Measurements from ENCODE around the gene RASA4B.
"Not testable (repeated sequence)": the region's sequence is repeated elsewhere in the genome, so short reads cannot be mapped to it uniquely, and the experiment has no call there.

Gene RASA4B

GRCh38 chr7:102517550-102518147 is at the start of gene RASA4B:
TSS of gene RASA4B (minus strand) at chr7:102517777. CDS start at chr7:102517710, 67 bp downstream.
- DNase-seq (ENCODE audit: low read depth), result not testable (repeated sequence)

GRCh38 chr7:102550808-102551422 is 33.3 kb upstream of the RASA4B start, which contains the start of gene SPDYE2:
TSS of gene SPDYE2 (plus strand) at chr7:102551226. CDS start at chr7:102553256, 2,030 bp downstream.
- not testable (repeated sequence) for DNase-seq (ENCODE audit: low read depth)

GRCh38 chr7:102546353-102546752 is 28.8 kb upstream of the RASA4B start:
- DNase-seq (ENCODE audit: low read depth), result not testable (repeated sequence)

- not testable (repeated sequence) for DNase-seq (ENCODE audit: low read depth)
Observed at GRCh38 chr7:102545288-102545687, 27.7 kb upstream of the RASA4B start.

GRCh38 chr7:102544372-102544771 is 26.8 kb upstream of the RASA4B start:
- DNase-seq (ENCODE audit: low read depth), result not testable (repeated sequence)

GRCh38 chr7:102543596-102543995 is 26.0 kb upstream of the RASA4B start, which contains the start of gene UPK3BL2:
TSS of gene UPK3BL2 (minus strand) at chr7:102543696. CDS start at chr7:102543636, 60 bp downstream.
- DNase-seq (ENCODE audit: low read depth), result not testable (repeated sequence)

- not testable (repeated sequence) for DNase-seq (ENCODE audit: low read depth)
Observed at GRCh38 chr7:102542771-102543170, 25.2 kb upstream of the RASA4B start.

GRCh38 chr7:102542083-102542482 is 24.5 kb upstream of the RASA4B start:
- DNase-seq (ENCODE audit: low read depth), result not testable (repeated sequence)

- not testable (repeated sequence) for DNase-seq (ENCODE audit: low read depth)
Observed at GRCh38 chr7:102540604-102541003, 23.0 kb upstream of the RASA4B start.

GRCh38 chr7:102535062-102535615 is 17.6 kb upstream of the RASA4B start:
- DNase-seq (ENCODE audit: low read depth), result not testable (repeated sequence)

- DNase-seq (ENCODE audit: low read depth), result not testable (repeated sequence)
Observed at GRCh38 chr7:102532127-102532526, 14.6 kb upstream of the RASA4B start.

- not testable (repeated sequence) for DNase-seq (ENCODE audit: low read depth)
Observed at GRCh38 chr7:102531583-102531982, 14.0 kb upstream of the RASA4B start.

- DNase-seq (ENCODE audit: low read depth), result not testable (repeated sequence)
Observed at GRCh38 chr7:102527822-102528793, 10.5 kb upstream of the RASA4B start.

GRCh38 chr7:102527182-102527581 is 9.6 kb upstream of the RASA4B start:
- DNase-seq (ENCODE audit: low read depth), result not testable (repeated sequence)

- DNase-seq (ENCODE audit: low read depth), result not testable (repeated sequence)
Observed at GRCh38 chr7:102524803-102525202, 7.2 kb upstream of the RASA4B start.

- DNase-seq (ENCODE audit: low read depth), result not testable (repeated sequence)
Observed at GRCh38 chr7:102520797-102521196, 3.2 kb upstream of the RASA4B start.

- not testable (repeated sequence) for DNase-seq (ENCODE audit: low read depth)
Observed at GRCh38 chr7:102516951-102517350, 626 bp downstream of the RASA4B start.

- DNase-seq (ENCODE audit: low read depth), result not testable (repeated sequence)
Observed at GRCh38 chr7:102515889-102516288, 1.7 kb downstream of the RASA4B start.

GRCh38 chr7:102514881-102515721 is 2.5 kb downstream of the RASA4B start:
- not testable (repeated sequence) for DNase-seq (ENCODE audit: low read depth)

GRCh38 chr7:102512642-102513221 is 4.8 kb downstream of the RASA4B start:
- not testable (repeated sequence) for DNase-seq (ENCODE audit: low read depth)
